Pulmonary artery endothelial cell (primary cell): ENCODE data around the gene IER2. TPM values are rescaled to one million over a fixed set of nuclear protein-coding genes. Genes with fewer than 3 reads are reported as not detected.

ENCODE experiments used
- DNase-seq: peaks from one replicate; pipeline ENCODE4 v3.0.0-alpha.2; 2011; ENCODE audit warnings: low read depth, low spot score
- total RNA-seq: library from RNA; depleted of rRNA; stranded (reverse); fragments of >200 nt; gene quantifications from 2 replicates; pipeline ENCODE4 v1.2.3, GENCODE V29; 2014

Gene IER2
- total RNA-seq, 1 donor from 2014 or later = 27.4 TPM

DNA sequence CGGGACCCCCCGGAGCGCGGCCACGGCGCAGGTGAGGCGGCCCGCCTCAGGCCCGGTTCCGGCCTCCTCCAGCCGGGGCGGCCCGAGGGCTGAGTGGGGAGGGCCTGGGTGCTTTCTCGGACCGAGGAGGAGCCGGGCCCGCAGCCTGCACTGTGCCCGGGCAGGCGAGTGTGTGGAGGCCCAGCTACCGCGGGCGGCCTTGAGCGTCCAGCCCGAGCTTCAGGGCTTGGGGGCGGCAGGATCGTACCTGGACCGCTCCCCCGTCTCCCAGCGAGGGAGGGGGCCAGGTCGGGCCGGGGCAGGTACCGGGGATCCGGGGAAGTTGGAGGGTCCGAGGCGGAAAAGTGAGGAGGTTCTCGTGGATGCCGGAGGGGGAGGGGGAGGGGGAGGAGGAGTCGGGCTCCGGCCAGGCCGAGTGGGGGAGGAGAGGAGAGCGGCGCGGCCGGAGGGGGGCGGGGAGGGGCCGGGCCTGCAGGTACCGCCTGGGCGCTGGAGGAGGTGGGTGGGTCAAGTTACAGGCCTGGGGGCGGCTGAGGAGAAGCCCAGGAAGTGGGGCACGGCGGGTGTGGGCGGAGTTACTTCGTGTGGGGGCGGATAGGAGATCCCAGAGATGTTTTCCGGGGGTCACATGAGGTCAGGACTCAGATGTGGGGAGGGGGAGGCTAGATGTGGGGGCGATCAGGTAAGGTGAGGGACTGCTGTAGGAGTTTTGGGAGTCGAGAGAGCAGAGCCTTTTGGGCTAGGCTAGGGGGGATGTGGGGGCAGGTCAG lies 31.6 kb upstream of the IER2 start:
- DNase-seq = no peak

DNA sequence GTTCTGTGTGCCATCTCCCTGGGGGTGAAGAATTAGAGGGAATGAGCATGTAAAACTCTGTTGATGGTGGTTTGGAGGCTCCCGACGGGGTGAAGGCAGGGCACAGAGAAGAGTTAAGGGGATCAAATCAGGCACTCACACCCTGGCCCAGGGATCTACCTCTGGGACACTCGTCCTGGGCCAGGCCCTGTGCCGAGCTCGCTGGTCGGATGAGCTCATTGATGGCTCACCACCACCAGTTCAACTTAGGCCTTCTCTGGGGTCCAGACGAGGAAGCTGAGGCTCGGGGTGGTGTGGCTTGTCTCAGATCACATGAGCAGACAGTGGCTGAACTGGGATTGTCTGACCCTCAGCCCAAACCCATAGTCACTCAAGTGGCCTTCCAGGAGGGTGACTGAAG lies 30.6 kb upstream of the IER2 start:
- no peak for DNase-seq

GRCh38 chr19:13120031-13120430 lies 30.2 kb upstream of the IER2 start:
- no peak for DNase-seq

- DNase-seq = no peak
These were observed 29.4 kb upstream of the IER2 start for GRCh38 chr19:13120817-13121216.

- DNase-seq = no peak
These were observed 28.5 kb upstream of the IER2 start for GRCh38 chr19:13121551-13122274.

DNA sequence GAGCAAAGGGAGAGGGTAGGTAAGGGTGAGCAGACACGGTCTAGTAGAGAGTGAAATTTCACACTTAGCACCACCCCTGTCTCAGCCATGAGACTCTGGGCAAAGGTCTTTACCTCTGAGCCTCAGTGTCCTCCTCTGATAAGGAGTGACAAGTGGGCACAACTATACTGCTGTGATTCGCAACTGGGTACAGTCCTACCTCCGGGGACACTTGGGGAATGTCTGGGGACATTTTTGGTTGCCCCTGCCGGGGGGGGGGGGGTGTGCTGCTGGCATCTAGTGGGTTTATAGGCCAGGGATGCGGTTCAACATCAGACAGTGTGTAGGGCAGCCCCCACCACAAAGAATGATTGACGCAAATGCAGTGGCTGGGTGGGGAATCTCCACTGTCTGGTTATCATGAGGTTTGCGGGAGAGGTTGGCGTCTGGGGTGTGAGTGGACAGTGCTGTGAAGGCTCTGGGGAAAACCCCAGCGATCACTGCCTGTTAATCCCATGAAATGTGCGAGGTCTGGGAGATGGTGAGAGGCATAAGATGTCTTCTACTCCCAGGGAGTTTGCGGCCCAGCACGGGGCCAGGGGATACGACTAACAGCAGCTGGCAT lies 27.8 kb upstream of the IER2 start:
- no peak for DNase-seq

- no peak for DNase-seq
These were observed 26.9 kb upstream of the IER2 start for GRCh38 chr19:13122980-13123957.

- no peak for DNase-seq
These were observed 23.2 kb upstream of the IER2 start for GRCh38 chr19:13127051-13127450.

- no peak for DNase-seq
These were observed 22.2 kb upstream of the IER2 start for GRCh38 chr19:13127811-13128575.

DNA sequence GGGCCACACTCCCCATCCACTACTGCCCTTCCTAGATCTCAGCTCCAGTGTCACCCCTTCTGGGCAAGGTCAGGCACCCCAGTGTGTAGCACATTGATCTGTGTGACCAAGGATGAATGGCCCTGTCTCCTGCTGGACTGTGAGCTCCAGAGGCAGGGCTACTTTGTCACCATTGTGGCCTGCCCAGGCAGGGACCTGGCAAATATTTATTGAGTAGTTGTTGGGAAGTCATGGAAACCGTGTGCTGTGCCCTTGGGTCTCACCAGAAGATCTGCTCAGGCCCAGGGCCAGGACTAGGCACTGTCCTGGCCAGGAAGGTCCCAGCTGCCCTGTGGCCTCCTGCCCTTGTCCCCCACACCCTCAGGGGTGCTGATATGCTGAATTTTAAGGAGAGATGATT lies 21.6 kb upstream of the IER2 start:
- no peak for DNase-seq

GRCh38 chr19:13129384-13129783 lies 20.8 kb upstream of the IER2 start:
- no peak for DNase-seq

GRCh38 chr19:13130886-13131490 lies 19.2 kb upstream of the IER2 start:
- DNase-seq = no peak

DNA sequence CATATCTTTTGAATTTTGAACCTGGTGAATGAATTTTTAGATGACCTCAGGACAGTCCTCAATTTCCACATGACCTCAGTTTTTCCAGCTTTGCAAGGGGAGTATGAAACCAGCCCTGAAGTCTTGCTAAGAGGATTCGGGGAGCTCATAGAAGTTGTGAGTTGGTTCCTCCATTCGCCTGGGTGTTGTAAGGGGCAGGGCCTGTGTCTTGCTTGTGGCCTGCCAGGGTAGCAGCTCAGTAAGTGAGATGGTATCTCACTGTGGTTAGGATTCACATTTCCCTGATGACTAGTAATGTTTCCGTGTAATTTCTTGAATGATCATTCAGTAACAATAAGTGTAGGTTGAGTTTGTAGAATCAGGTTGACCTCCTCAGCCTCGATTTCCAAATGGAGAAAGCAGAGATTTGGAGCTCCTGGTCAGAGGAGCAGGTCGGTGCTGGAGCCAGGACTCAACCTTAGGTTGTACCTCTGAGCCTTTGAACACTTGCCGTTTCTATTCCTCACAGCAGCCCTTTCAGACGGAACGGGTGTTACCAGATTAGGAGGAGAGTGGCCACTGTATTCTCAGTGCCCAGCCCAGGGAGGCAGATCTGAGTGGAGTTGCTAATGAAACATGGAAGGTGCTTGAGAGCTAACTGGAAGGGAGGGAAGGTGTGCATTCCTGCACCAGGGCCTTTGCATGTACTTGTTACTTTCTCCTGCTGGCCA lies 17.6 kb upstream of the IER2 start:
- no peak for DNase-seq

DNA sequence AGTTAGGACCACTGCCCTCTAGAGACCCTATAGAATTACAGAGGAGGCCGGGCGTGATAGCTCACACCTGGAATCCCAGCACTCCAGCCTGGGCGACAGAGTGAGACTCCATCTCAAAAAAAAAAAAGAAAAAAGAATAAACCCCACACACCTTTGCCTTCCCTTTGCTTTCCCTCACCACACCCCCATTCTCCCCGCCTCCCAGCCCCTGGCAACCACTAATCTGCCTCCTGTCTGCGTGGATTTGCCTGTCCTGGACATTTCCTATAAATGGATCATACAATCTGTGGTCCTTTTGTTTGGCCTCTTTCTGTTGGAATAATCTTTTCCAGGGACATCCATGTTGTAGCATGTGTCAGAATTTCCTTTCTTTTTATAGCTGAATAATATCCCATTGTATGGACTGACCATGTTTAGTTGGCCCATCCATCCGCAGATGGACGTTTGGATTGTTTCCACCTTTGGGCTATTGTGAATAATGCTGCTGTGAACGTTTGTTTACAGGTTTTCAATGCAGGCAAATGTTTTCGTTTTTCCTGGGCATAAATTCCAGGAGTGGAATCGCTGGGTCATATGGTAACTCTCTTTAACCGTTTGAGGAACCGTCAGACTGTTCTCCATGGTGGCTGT lies 16.9 kb upstream of the IER2 start:
- no peak for DNase-seq

DNA sequence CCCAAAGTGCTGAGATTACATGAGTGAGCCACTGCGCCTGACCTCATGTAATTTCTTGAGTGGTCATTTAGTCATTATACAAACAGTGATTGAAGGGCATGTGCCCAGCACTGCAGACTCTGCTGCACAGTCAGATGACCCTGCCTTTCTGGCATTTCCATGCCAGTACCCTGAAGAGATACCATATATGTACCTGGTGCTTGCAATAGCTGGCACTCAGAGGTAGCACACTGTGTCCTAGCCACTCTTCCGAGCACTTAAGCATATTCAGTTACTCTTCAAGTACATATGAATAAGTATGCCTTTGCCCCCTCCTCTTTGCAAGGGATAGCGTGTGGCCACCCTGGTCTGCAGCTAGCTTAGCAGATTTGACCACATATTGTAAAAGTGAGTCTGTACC lies 15.6 kb upstream of the IER2 start:
- DNase-seq = no peak

GRCh38 chr19:13135068-13136062 lies 14.8 kb upstream of the IER2 start:
- no peak for DNase-seq

DNA sequence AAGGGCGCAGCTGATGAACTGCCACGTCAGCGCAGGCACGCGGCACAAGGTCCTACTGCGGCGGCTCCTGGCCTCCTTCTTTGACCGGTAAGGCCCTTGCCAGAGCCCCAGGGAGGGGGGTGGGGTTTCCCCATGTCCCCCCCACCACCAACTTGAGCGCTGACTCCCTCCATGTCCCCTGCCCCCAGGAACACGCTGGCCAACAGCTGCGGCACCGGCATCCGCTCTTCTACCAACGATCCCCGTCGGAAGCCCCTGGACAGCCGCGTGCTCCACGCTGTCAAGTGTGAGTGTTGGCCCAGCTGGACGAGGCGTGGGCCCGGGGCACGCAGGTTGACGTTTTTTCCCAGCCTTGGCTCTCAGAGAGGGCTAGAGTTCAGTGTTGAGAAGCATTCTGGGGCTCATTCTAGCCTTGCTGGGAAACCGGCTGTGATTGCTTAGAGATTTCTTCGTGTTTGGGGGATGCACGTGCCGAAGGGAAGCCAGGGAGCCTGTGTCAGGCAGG lies 12.9 kb upstream of the IER2 start:
- no peak for DNase-seq
